HCT116 (cell line): ENCODE data around the gene ESD.

Experiments
- CBX3 ChIP-seq: IDR thresholded peaks from 2 replicates; pipeline ENCODE4 v1.6.1; 2012; ENCODE audit warnings: low read depth
- EZH2 ChIP-seq: fragments of 200-600 bp; sonication (generic); IDR thresholded peaks from 2 replicates; pipeline ENCODE4 v1.6.1; 2017; ENCODE audit warnings: antibody characterized with exemption, mixed run types
- EZH2phosphoT487 ChIP-seq: fragments of 200-600 bp; IDR thresholded peaks from 2 replicates; pipeline ENCODE4 v1.6.1; 2018; ENCODE audit warnings: antibody characterized with exemption, borderline replicate concordance
- JUND ChIP-seq: IDR thresholded peaks from 2 replicates; pipeline ENCODE4 v1.6.1; 2012
- MAX ChIP-seq: IDR thresholded peaks from 2 replicates; pipeline ENCODE4 v1.6.1; 2012
- POLR2A ChIP-seq: IDR thresholded peaks from 2 replicates; pipeline ENCODE4 v1.7.0; 2011; ENCODE audit warnings: borderline replicate concordance; ENCODE audit not compliant: insufficient read depth, insufficient read length; ENCODE audit errors: extremely low read depth
- POLR2AphosphoS5 ChIP-seq: IDR thresholded peaks from 2 replicates; pipeline ENCODE4 v1.6.1; 2011; ENCODE audit warnings: mild to moderate bottlenecking, low read depth, low read length, moderate library complexity
- RAD21 ChIP-seq: IDR thresholded peaks from 2 replicates; pipeline ENCODE4 v1.6.1; 2012; ENCODE audit warnings: low read depth, mild to moderate bottlenecking
- YY1 ChIP-seq: IDR thresholded peaks from 2 replicates; pipeline ENCODE4 v1.6.1; 2011; ENCODE audit warnings: low read length, low read depth, moderate library complexity, mild to moderate bottlenecking; ENCODE audit not compliant: insufficient replicate concordance; ENCODE audit errors: extremely low read depth
- TF ChIP-seq, protein P1 (sequence below), 3 experiments: fragments of 200-600 bp in 1 of 3; sonication (generic) in 1 of 3; IDR thresholded peaks in 2 of 3; conservative IDR thresholded peaks in 1 of 3; 2 replicates each; pipeline ENCODE4 v1.5.1; 2012 to 2017; ENCODE audit warnings: low read depth in 2 of 3, low read length in 2 of 3, antibody characterized with exemption in 1 of 3, borderline replicate concordance in 1 of 3, control low read depth in 1 of 3, mild to moderate bottlenecking in 1 of 3, mixed read lengths in 1 of 3, mixed run types in 1 of 3, moderate library complexity in 1 of 3; ENCODE audit not compliant: insufficient read depth in 1 of 3
- TF ChIP-seq, protein P2 (sequence below): IDR thresholded peaks from 2 replicates; pipeline ENCODE4 v1.6.1; 2012

- TF ChIP-seq, protein P1, sequence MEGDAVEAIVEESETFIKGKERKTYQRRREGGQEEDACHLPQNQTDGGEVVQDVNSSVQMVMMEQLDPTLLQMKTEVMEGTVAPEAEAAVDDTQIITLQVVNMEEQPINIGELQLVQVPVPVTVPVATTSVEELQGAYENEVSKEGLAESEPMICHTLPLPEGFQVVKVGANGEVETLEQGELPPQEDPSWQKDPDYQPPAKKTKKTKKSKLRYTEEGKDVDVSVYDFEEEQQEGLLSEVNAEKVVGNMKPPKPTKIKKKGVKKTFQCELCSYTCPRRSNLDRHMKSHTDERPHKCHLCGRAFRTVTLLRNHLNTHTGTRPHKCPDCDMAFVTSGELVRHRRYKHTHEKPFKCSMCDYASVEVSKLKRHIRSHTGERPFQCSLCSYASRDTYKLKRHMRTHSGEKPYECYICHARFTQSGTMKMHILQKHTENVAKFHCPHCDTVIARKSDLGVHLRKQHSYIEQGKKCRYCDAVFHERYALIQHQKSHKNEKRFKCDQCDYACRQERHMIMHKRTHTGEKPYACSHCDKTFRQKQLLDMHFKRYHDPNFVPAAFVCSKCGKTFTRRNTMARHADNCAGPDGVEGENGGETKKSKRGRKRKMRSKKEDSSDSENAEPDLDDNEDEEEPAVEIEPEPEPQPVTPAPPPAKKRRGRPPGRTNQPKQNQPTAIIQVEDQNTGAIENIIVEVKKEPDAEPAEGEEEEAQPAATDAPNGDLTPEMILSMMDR (IDR thresholded peaks at IDR 0.05 in 2 of 3, conservative IDR thresholded peaks at IDR 0.05 in 1 of 3; ENCODE audit: borderline replicate concordance in 1 of 3, insufficient read depth in 1 of 3, low read depth in 2 of 3, low read length in 2 of 3): no peak
- TF ChIP-seq CBX3 (no peak), EZH2phosphoT487 (no peak), EZH2 (no peak), RAD21 (no peak), JUND (no peak), POLR2A (no peak), POLR2AphosphoS5 (no peak), MAX (no peak), YY1 (no peak)
- TF ChIP-seq, protein P2, sequence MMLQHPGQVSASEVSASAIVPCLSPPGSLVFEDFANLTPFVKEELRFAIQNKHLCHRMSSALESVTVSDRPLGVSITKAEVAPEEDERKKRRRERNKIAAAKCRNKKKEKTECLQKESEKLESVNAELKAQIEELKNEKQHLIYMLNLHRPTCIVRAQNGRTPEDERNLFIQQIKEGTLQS: no peak
Observed at GRCh38 chr13:46845146-46845545, 48.2 kb upstream of the ESD start.
